Right lobe of liver (tissue), 4 donors: ENCODE results near the gene HES3.

ENCODE experiments used
- CTCF ChIP-seq, 4 donors: fragments of 200-600 bp in 3 of 4; fragments of 450-650 bp in 1 of 4; IDR thresholded peaks; one replicate each; pipeline versions ENCODE4 v1.5.1 to v1.8.0; 2016 to 2022; ENCODE audit warnings: antibody characterized with exemption in 4 of 4, mild to moderate bottlenecking in 2 of 4
- POLR2A ChIP-seq: fragments of 450-650 bp; IDR thresholded peaks from one replicate; pipeline ENCODE4 v1.6.1; 2017; ENCODE audit warnings: antibody characterized with exemption, mild to moderate bottlenecking
- donor health status: DM: no; HTN: no; CAD: no.
- donor health status: DM: no; HTN: no; CAD: no.
- donor health status: DM: no; HTN: yes; CAD: no.

GRCh38 chr1:6268415-6268814, 24.4 kb downstream of the HES3 start:
- no peak for TF ChIP-seq CTCF (IDR thresholded peaks at IDR 0.05)
- no peak for TF ChIP-seq POLR2A
